Ovary (tissue), 10 donors: ENCODE data around the gene KRTAP10-8. TPM values are rescaled to one million over a fixed set of nuclear protein-coding genes. Genes with fewer than 3 reads are reported as not detected.

Source experiments
- DNase-seq, 5 donors: peaks; one replicate each; pipeline ENCODE4 v3.0.0-alpha.2; 2019 to 2020
- H3K27ac ChIP-seq, 2 donors: fragments of 200-600 bp; one replicate each; pipeline versions ENCODE4 v1.5.1 to v1.8.0; 2019 to 2022
- H3K27me3 ChIP-seq: fragments of 200-600 bp; one replicate; pipeline ENCODE4 v1.8.0; 2022
- H3K36me3 ChIP-seq: fragments of 200-600 bp; sonication (generic); one replicate; pipeline ENCODE4 v1.5.1; 2019
- H3K4me1 ChIP-seq: one replicate; pipeline ENCODE4 v1.8.1; 2013; ENCODE audit warnings: mild to moderate bottlenecking, moderate library complexity; ENCODE audit not compliant: insufficient read depth
- H3K4me3 ChIP-seq: fragments of 200-600 bp; sonication (generic); one replicate; pipeline ENCODE4 v1.5.1; 2017
- H3K9me3 ChIP-seq, 2 donors: fragments of 200-600 bp in 1 of 2; sonication (generic) in 1 of 2; one replicate each; pipeline versions ENCODE4 v1.5.1 to v1.8.1; 2013 to 2019; ENCODE audit warnings: mild to moderate bottlenecking in 1 of 2, moderate library complexity in 1 of 2
- EP300 ChIP-seq: sonication (generic); formaldehyde crosslinking; IDR thresholded peaks from one replicate; pipeline ENCODE4 v1.6.1; 2017; ENCODE audit warnings: antibody characterized with exemption
- POLR2A ChIP-seq: fragments of 450-650 bp; IDR thresholded peaks from one replicate; pipeline ENCODE4 v1.6.1; 2017; ENCODE audit warnings: antibody characterized with exemption, mild to moderate bottlenecking, moderate library complexity
- WGBS, 3 donors: extraction: QIAGEN DNeasy Blood & Tissue Kit in 1 of 3; methylation state at CpG; one replicate each; pipeline versions ENCODE4 v1.1.5 to v1.1.7; 2013 to 2017; 5-methylcytosine and 5-hydroxymethylcytosine counted together
- intact Hi-C, 4 donors: fragments of 100-400 bp; cut with DNase I; formaldehyde crosslinking; loops; one replicate each; pipeline versions ENCODE4 v1.11.0 to v1.15.1; 2022 to 2023
- long read RNA-seq, 3 donors: library from polyadenylated mRNA in 2 of 3; unstranded in 2 of 3; transcript quantifications; one replicate each; pipeline ENCODE4 v2.0.0 and lab custom pipeline, GENCODE V29; 2021 to 2026
- polyA plus RNA-seq, 2 donors: library from polyadenylated mRNA; stranded (reverse); fragments of 200-250 nt in 1 of 2; fragments of 350-450 nt in 1 of 2; fragmentation: Illumina TruSeq in 1 of 2; extraction: RNeasy Lipid Tissue Mini Kit (QIAGEN cat#74804) in 1 of 2; gene quantifications; one replicate each; pipeline ENCODE4 v1.2.3, GENCODE V29; 2013 to 2014
- total RNA-seq, 7 donors: library from RNA; depleted of rRNA in 2 of 7; stranded (reverse); fragments of >200 nt in 2 of 7; fragmentation: NEBNext Ultra II Directional in 3 of 7; extraction: Animal tissue kit (Norgen Biotek cat#: 25700) in 3 of 7; gene quantifications; one replicate each; pipeline versions ENCODE4 v1.1.0 to v1.2.4, GENCODE V29; 2016 to 2023
- TF ChIP-seq, protein P1 (sequence below), 3 donors: fragments of 450-650 bp in 2 of 3; fragments of 200-600 bp in 1 of 3; IDR thresholded peaks; one replicate each; pipeline versions ENCODE4 v1.5.1 to v1.8.0; 2016 to 2022; ENCODE audit warnings: antibody characterized with exemption in 3 of 3, mild to moderate bottlenecking in 1 of 3
- donor health status: DM: no; HTN: no; CAD: no; lungs with moderate emphysema.
- donor health status: DM: no; HTN: no; CAD: no.
- donor health status: Bipolar disorder and iron deficiency.
- donor health status: DM: yes; HTN: yes; CAD: no.
- donor health status: DM: no; HTN: no; CAD: no.
- donor health status: DM: yes; HTN: yes; CAD: no.

KRTAP10-8 gene, protein sequence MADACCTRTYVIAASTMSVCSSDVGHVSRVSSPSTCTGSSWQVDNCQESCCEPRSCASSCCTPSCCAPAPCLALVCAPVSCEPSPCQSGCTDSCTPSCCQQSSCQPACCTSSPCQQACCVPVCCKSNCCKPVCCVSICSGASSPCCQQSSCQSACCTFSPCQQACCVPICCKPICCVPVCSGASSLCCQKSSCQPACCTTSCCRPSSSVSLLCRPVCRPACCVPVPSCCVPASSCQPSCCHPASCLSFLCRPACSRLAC
- total RNA-seq (not detected), polyA plus RNA-seq (not detected)
- long read RNA-seq, donor 1, result 0 reads
- long read RNA-seq, donor 2, result 0 reads
- long read RNA-seq, donor 3, result 0 reads

DNA sequence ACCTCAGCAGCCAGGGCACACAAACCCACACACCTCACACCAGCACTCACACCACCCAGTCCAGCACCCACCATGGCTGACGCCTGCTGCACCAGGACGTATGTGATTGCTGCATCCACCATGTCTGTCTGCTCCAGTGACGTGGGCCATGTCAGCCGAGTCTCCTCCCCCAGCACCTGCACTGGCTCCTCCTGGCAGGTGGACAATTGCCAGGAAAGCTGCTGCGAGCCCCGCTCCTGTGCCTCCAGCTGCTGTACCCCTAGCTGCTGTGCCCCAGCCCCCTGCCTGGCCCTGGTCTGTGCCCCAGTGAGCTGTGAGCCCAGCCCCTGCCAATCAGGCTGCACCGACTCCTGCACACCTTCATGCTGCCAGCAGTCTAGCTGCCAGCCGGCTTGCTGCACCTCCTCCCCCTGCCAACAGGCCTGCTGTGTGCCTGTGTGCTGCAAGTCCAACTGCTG lies at the start of gene KRTAP10-8:
TSS of gene KRTAP10-8 (plus strand) at position 51 of the 458 bp plus-strand sequence. CDS start at position 73, 22 bp downstream.
- Histone ChIP-seq H3K27ac (no peak within 1 kb of the TSS), H3K9me3 (no peaks in the 10 kb centered on the region), H3K36me3 (no peaks in the 10 kb centered on the region), H3K4me3 (no peak within 1 kb of the TSS), H3K27me3 (no peaks in the 10 kb centered on the region), H3K4me1 (no peaks in the 10 kb centered on the region)
- WGBS, 3 donors, result 74 to 89% (median 84%) methylated on average over 6 to 8 of the region's 8 CpGs
- DNase-seq, result no peak
- TF ChIP-seq, protein P1, sequence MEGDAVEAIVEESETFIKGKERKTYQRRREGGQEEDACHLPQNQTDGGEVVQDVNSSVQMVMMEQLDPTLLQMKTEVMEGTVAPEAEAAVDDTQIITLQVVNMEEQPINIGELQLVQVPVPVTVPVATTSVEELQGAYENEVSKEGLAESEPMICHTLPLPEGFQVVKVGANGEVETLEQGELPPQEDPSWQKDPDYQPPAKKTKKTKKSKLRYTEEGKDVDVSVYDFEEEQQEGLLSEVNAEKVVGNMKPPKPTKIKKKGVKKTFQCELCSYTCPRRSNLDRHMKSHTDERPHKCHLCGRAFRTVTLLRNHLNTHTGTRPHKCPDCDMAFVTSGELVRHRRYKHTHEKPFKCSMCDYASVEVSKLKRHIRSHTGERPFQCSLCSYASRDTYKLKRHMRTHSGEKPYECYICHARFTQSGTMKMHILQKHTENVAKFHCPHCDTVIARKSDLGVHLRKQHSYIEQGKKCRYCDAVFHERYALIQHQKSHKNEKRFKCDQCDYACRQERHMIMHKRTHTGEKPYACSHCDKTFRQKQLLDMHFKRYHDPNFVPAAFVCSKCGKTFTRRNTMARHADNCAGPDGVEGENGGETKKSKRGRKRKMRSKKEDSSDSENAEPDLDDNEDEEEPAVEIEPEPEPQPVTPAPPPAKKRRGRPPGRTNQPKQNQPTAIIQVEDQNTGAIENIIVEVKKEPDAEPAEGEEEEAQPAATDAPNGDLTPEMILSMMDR (IDR thresholded peaks at IDR 0.05), result no peak
- TF ChIP-seq POLR2A (no peak), EP300 (no peak)
- intact Hi-C loops, result no loop called here

DNA sequence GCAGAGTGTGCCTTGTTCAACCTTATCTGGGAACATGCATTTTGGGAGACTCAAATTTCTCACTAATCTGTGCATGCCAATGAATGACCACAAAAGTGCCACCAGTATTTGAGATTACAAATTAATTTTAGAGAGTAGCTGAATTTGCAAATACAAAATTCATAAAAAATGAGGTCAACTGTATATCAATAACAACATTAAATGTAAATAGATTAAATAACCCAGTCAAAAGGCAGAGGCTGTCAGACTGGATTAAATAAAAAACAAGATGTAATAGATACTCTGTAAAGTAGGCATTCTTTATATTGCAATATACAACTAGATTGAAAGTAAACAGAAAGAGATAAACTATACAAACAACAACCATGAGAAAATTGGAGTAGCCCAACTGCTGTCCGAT lies 47.8 kb upstream of the KRTAP10-8 start:
- Histone ChIP-seq H3K36me3 (no peaks in the 10 kb centered on the region), H3K27me3 (no peaks in the 10 kb centered on the region), H3K4me1 (no peaks in the 10 kb centered on the region), H3K27ac (no peak overlapping the region), H3K9me3 (no peaks in the 10 kb centered on the region), H3K4me3 (no peak overlapping the region)
- no peak for DNase-seq
- WGBS, 3 donors, result 95 to 96% (median 96%) methylated on average over 1 of the region's 1 CpG
- TF ChIP-seq EP300, result no peak
- TF ChIP-seq, protein P1 (IDR thresholded peaks at IDR 0.05), result no peak
- no peak for TF ChIP-seq POLR2A
- intact Hi-C loops, result no loop called here

DNA sequence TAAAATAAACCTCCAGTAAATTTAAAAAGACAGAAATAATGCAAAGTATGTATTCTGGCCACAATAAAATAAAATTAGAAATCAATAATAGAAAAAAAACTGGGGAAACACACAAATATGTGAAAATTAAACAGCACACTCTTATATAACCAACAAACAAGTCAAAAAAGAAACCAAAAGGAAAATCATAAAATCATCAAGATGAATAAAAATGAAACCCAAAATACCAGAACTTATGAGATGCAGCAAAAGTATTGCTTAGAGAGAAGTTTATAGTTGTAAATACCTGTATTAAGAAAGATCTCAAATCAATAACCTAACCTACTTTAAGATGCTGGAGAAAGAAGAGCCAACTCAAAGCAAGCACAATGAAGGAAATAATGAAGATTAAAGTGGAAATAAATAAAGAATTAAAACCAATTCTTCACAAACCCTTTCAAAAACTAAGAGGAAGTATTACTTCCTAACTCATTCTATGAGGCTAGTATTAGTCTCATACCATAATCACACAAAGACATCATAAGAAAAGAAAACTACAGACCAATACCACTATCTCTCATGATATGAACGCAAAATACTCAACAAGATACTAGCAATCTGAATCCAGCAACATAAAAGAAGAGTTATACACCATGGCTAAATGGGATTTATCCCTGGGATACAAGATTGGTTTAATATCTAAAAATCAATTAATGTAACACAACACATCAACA lies 46.8 kb upstream of the KRTAP10-8 start:
- Histone ChIP-seq H3K27ac (no peak overlapping the region), H3K36me3 (no peaks in the 10 kb centered on the region), H3K27me3 (no peaks in the 10 kb centered on the region), H3K9me3 (no peaks in the 10 kb centered on the region), H3K4me3 (no peak overlapping the region), H3K4me1 (no peaks in the 10 kb centered on the region)
- no peak for DNase-seq
- TF ChIP-seq EP300, result no peak
- TF ChIP-seq POLR2A, result no peak
- intact Hi-C loops, result no loop called here
- WGBS, 3 donors, result 33 to 80% (median 38%) methylated on average over 1 of the region's 1 CpG

DNA sequence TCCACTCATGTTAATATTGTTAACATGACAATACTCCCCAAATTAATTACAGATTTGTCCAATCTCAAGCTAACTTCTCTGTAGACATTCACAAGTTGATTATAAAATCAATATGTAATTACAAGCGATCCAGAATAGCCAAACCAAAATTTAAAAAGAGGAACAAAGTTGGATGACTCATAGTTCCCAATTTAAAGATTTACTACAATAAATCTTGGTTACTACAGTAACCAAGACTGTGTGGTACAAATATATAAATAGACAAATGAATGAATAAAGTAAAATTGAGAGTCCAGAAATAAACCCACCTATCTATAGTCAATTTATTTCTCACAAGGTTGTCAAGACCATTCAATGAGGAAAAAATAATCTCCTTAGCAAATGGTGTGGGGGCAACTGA lies 45.5 kb upstream of the KRTAP10-8 start:
- no peak for TF ChIP-seq EP300
- TF ChIP-seq POLR2A, result no peak
- TF ChIP-seq, protein P1 (IDR thresholded peaks at IDR 0.05), result no peak
- intact Hi-C loops, result no loop called here
- H3K27ac ChIP-seq, result no peak overlapping the region
- no peaks in the 10 kb centered on the region for H3K4me1 ChIP-seq
- no peaks in the 10 kb centered on the region for H3K36me3 ChIP-seq
- H3K27me3 ChIP-seq, result no peaks in the 10 kb centered on the region
- no peak overlapping the region for H3K4me3 ChIP-seq
- no peak for DNase-seq
- no peaks in the 10 kb centered on the region for H3K9me3 ChIP-seq
- 70 to 79% (median 77%) methylated on average over 1 of the region's 1 CpG for WGBS, 3 donors
